GM12864 (cell line): ENCODE results near the gene EXOSC9.

Experiments used
- DNase-seq: peaks from one replicate; pipeline ENCODE4 v3.0.0-alpha.2; 2011; ENCODE audit warnings: low read depth
- H3K4me3 ChIP-seq: 2 replicates; pipeline ENCODE4 v1.5.1; 2011; ENCODE audit warnings: mild to moderate bottlenecking, low read depth, low read length, control low read depth
- TF ChIP-seq, protein P1 (sequence below): IDR thresholded peaks from 2 replicates; pipeline ENCODE4 v1.5.1; 2011; ENCODE audit warnings: low read depth, mild to moderate bottlenecking, moderate library complexity, low read length, control low read depth, inconsistent platforms; ENCODE audit errors: missing control alignments

EXOSC9 gene

DNA sequence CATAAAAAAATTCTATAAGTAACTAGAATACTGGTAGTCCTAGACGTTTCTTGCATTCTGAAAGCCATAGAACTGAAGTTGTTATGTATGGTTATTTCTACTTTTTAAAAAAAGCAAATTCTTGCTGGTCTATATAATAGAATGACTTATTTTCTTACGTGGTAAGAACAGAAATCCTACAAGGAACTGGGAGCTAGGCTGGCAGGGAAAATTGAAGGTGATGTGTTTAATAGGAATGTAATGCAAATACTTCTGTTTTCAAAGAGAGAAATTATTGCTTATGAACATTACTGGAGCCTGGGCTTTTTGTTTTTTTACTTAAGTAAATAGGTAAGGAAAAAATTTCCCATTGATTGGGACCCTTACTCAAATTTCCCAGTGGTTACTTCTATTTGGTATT is 13.6 kb downstream of the EXOSC9 start:
- no peak for DNase-seq
- no peak overlapping the region for H3K4me3 ChIP-seq
- TF ChIP-seq, protein P1, sequence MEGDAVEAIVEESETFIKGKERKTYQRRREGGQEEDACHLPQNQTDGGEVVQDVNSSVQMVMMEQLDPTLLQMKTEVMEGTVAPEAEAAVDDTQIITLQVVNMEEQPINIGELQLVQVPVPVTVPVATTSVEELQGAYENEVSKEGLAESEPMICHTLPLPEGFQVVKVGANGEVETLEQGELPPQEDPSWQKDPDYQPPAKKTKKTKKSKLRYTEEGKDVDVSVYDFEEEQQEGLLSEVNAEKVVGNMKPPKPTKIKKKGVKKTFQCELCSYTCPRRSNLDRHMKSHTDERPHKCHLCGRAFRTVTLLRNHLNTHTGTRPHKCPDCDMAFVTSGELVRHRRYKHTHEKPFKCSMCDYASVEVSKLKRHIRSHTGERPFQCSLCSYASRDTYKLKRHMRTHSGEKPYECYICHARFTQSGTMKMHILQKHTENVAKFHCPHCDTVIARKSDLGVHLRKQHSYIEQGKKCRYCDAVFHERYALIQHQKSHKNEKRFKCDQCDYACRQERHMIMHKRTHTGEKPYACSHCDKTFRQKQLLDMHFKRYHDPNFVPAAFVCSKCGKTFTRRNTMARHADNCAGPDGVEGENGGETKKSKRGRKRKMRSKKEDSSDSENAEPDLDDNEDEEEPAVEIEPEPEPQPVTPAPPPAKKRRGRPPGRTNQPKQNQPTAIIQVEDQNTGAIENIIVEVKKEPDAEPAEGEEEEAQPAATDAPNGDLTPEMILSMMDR = no peak

DNA sequence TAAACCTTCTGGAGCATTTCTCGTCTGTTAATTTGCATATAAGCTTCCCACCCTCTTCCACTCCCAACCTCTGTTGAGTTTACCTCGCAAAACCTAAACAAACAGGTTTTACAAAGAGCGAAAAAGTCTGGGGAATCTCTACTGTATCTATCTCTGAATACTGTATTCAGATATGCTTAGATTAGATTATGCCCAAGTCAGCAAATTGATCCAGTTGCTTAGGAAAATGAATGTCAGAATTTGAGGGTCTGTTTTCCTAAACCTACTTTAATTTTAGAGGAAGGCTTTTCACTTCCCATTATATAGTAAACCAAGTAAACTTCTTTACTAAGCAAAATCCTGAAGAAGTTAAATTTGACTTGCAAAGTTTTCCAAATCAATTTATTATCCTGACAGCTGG is 15.9 kb downstream of the EXOSC9 start:
- no peak overlapping the region for H3K4me3 ChIP-seq
- TF ChIP-seq, protein P1 = no peak
- no peak for DNase-seq

DNA sequence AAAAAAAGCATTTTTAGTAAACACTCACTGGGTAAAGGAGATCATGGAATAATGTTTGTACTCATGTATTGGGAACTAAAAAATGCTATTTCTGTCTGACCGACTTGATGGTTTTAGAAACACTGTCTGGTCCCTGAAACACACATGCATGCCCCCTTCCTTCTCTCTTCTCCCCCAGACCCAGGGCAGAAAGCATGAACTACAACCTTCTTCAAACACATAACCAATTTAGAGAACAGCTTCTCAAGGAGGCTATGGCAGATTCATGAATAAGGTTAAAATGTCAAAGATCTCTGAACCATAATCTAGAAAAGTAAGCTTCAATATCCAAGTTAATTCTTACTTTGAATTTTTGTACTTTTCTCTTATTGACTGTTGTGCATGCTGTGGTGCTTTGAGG is 16.6 kb downstream of the EXOSC9 start:
- H3K4me3 ChIP-seq = no peak overlapping the region
- DNase-seq = no peak
- TF ChIP-seq, protein P1 = no peak

DNA sequence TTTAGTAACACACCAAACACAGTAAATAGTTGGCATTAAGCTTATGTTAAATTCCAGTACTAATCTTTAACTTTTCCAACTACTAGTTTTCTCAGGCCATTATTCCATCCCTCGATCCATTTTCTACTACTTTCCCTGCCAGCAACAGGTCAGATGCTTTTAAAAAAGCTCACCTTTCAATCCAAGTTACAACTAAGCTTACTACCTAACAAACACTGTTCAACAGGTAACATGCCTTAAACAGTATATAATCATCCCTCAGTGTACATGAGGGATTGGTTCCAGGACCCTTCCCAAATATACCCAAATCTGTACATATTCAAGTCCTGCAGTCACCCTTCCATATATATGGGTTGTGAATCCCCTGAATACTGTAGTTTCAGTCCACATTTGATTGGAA is 17.1 kb downstream of the EXOSC9 start:
- no peak overlapping the region for H3K4me3 ChIP-seq
- DNase-seq = no peak
- TF ChIP-seq, protein P1 = no peak

DNA sequence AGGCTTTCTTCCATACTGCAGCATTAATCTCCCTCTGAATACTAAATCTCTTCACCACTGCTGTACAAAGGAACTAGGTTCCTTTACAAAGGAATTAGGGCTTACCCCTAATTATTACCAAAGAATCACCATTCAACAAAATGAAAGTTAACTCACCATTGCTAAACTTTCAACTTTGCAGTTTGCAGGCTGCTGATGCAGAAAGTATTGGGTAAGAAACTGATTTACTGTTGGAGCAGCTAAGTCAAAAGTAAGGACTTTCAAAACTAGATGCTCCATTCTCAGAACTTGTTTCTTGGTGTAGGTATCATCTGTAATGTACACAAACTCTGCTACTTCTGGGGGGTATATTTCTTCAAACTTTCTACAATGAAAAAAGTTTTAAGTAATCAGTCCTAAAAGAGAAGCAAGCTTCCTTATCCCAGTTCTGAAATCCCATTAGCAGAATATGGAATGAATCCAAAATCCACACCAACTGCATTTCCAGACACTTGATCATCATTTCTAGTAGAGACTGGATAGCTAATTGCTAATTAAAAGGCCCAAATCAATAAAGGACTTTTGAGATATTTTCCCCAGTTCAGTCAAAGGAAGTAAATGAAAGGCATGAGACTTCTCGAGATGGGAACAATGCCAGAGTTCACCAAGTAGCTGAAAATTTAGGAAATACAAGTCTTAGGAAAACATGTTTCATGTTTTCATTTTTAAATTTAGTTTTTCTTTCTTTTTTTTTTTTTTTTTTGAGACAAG is 18.3 kb downstream of the EXOSC9 start:
- no peak for DNase-seq
- H3K4me3 ChIP-seq = no peak overlapping the region
- TF ChIP-seq, protein P1 = no peak

GRCh38 chr4:121822047-121822446 is 20.9 kb downstream of the EXOSC9 start:
- TF ChIP-seq, protein P1 = no peak
- no peak for DNase-seq
- peak overlapping the region; percentile 73 for H3K4me3 ChIP-seq

GRCh38 chr4:121822796-121823504 is 21.8 kb downstream of the EXOSC9 start:
- TF ChIP-seq, protein P1 = peak; percentile 39
- peak overlapping the region; percentile 73 for H3K4me3 ChIP-seq
- no peak for DNase-seq
